Breast epithelium (tissue), 4 donors: ENCODE results near the gene H6PD. TPM values are rescaled to one million over a fixed set of nuclear protein-coding genes. Genes with fewer than 3 reads are reported as not detected.
A peak's percentile ranks its signal among the peaks of the same experiment; 100 is the strongest.

Experiments used
- DNase-seq, 2 donors: peaks; one replicate each; pipeline ENCODE4 v3.0.0-alpha.2; 2019; ENCODE audit warnings: low spot score in 2 of 2
- H3K27ac ChIP-seq, 2 donors: fragments of 200-600 bp; sonication (generic) in 1 of 2; one replicate each; pipeline ENCODE4 v1.5.1; 2016 to 2019; ENCODE audit warnings: mild to moderate bottlenecking in 1 of 2
- H3K27me3 ChIP-seq, 2 donors: fragments of 200-600 bp; sonication (generic) in 1 of 2; one replicate each; pipeline versions ENCODE4 v1.5.1 to v1.6.0; 2017 to 2019; ENCODE audit warnings: control low read depth in 1 of 2, mild to moderate bottlenecking in 1 of 2
- H3K36me3 ChIP-seq: fragments of 200-600 bp; one replicate; pipeline ENCODE4 v1.5.1; 2019
- H3K4me1 ChIP-seq, 2 donors: fragments of 200-600 bp; sonication (generic); one replicate each; pipeline ENCODE4 v1.5.1; 2016 to 2019; ENCODE audit warnings: control low read depth in 1 of 2
- H3K4me3 ChIP-seq, 3 donors: fragments of 200-600 bp; sonication (generic); 1 replicate in 2 of 3; 2 replicates in 1 of 3; pipeline ENCODE4 v1.5.1; 2016 to 2019; ENCODE audit warnings: mild to moderate bottlenecking in 3 of 3, moderate library complexity in 2 of 3
- H3K9me3 ChIP-seq, 2 donors: fragments of 200-600 bp; sonication (generic) in 1 of 2; one replicate each; pipeline ENCODE4 v1.5.1; 2016 to 2019; ENCODE audit warnings: control low read depth in 1 of 2
- CTCF ChIP-seq, 3 donors: fragments of 450-650 bp; IDR thresholded peaks; one replicate each; pipeline ENCODE4 v1.5.1; 2016 to 2017; ENCODE audit warnings: antibody characterized with exemption in 3 of 3, mild to moderate bottlenecking in 3 of 3, moderate library complexity in 3 of 3
- POLR2A ChIP-seq: fragments of 450-650 bp; IDR thresholded peaks from one replicate; pipeline ENCODE4 v1.6.1; 2016; ENCODE audit warnings: antibody characterized with exemption, mild to moderate bottlenecking, moderate library complexity
- POLR2AphosphoS5 ChIP-seq, 3 donors: sonication (generic); formaldehyde crosslinking; IDR thresholded peaks; one replicate each; pipeline ENCODE4 v1.6.1; 2017; ENCODE audit warnings: antibody characterized with exemption in 3 of 3
- intact Hi-C: fragments of 100-400 bp; cut with DNase I; formaldehyde crosslinking; loops from one replicate; pipeline ENCODE4 v1.15.1; 2023; ENCODE audit warnings: low total_unique reads
- total RNA-seq, 3 donors: library from RNA; depleted of rRNA; stranded (reverse); fragments of >200 nt; gene quantifications; one replicate each; pipeline ENCODE4 v1.1.0, GENCODE V29; 2016

Gene H6PD
- total RNA-seq, 3 donors from 2014 or later, result 46.4 to 77.4 (median 49.5) TPM

DNA sequence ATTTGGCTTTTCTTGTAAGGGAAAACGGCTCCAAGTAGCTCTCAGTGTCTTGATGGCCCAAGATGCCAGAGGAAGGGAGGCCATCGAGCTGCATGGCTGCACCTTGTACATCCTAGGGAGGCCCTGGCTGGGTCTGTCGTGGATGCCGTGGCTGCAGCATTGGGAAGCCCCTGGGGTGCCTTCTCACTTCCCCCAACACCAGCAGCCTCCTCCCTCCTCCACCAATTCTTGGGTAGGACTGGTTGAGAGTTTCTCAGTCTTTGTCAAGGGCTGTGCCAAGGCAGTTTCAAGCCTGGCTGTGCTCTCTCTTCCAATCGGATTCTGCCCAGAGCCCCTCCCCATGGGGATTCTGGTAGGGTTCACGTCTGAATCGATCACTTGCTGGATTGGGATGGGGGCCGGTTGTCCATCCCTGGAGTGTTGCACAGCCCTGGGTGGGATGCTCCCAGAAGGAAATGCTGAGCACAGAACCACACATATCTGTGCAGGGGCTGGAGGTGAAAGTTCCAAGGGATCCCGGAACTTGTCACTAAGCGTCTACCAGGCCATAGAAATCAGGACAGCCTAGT, 44.1 kb downstream of the H6PD start:
- DNase-seq, result no peak
- H3K4me1 ChIP-seq, result no peaks in the 10 kb centered on the region
- intact Hi-C loops, result no loop called here

DNA sequence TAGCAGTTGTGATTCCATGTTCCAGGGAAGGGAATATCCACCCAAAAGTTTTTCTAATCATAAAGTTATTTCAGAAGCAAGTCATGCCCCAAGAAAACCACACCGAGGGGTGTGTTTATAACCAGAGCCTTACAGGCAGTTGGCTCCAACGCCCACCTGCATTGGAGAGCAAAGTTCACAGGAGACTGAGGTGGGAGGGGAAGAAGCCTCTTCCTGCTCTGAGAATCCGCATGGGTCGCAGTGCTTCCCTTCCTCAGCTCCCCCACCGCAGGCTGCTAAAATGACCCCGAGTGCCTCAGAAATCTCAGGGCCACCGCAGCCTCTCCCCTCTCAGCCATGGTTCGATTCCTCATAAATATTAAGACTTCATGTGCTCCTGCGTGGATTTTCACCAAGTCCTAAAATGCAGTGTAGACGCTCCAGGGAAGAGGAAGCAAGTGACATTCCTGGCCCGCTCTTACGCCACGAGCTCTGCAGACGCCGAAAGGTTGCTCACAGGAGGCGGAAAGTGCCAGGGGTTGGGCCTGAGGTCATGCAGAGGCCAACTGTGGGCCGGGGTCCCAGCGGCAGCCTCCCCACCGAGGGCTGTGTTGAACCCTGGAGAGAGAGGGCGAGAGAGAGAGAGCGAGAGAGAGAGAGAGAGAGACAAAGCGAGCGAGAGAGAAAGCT, 44.7 kb downstream of the H6PD start:
- no peak overlapping the region for H3K27ac ChIP-seq
- no peaks in the 10 kb centered on the region for H3K27me3 ChIP-seq
- no peak for TF ChIP-seq POLR2A
- no peak for DNase-seq
- H3K4me3 ChIP-seq, result no peak overlapping the region
- no peaks in the 10 kb centered on the region for H3K36me3 ChIP-seq
- H3K4me1 ChIP-seq, result no peaks in the 10 kb centered on the region
- intact Hi-C loops, result no loop called here
- H3K9me3 ChIP-seq, result peaks cover 0 to 4% of the 10 kb centered on the region in 2 donors

More for the DNA sequence above, 44.1 kb downstream of the H6PD start:
- H3K36me3 ChIP-seq, result no peaks in the 10 kb centered on the region
- H3K4me3 ChIP-seq, result no peak overlapping the region
- H3K27ac ChIP-seq, result peak overlapping the region in 1 of 2 donors; percentile 14
- TF ChIP-seq CTCF (IDR thresholded peaks at IDR 0.05), result no peak
- no peak for TF ChIP-seq POLR2A
- H3K9me3 ChIP-seq, result no peaks in the 10 kb centered on the region
- H3K27me3 ChIP-seq, result no peaks in the 10 kb centered on the region

DNA sequence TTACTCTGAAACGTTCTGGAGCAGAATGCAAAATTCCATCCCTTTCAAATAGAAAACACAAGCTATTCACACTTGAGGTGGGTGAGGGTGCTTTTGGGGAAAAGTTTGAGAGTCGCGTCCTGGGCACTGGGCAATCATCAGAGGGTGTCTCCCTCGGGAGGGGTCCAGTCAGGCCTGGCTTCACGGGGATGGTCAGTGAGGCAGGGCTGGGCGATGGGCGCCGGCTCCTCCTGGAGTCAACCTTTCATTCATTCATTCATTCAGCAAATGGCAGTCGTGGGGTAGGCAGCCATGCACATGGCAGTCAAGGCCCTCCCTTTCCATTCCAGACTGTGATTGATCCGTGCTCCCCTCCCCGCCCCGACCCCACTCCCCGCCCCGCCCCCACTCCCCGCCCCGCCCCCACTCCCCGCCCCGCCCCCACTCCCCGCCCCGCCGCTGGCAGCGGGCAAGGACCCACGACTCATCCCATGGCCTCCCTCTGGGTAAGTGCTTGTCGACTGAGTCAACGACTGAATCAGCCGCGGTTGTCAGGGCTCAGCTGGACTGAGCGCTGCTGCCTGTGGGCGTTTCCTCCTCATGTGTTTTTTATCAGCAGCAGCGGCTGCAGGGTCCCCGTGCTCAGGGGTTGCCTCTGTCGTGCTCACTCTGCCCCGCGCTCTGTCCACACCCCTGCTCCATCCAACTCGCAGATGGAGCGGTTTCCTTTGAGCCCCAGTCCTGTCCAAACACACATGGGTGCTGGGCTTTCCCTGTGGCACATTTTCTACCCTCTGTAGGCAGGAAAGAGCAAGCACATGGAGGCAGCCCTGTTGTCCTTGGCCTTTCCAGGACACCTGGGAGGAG, 45.7 kb downstream of the H6PD start:
- Histone ChIP-seq H3K9me3 (peaks cover 3 to 13% of the 10 kb centered on the region in 2 donors), H3K4me3 (no peak overlapping the region), H3K27me3 (no peaks in the 10 kb centered on the region), H3K4me1 (no peaks in the 10 kb centered on the region), H3K36me3 (no peaks in the 10 kb centered on the region), H3K27ac (peak overlapping the region in 1 of 2 donors; percentile 7)
- intact Hi-C loops, result loop anchor here (10.0 kb wide), 1 partner anchor 215 kb away; no protein-coding TSS in a partner anchor
- TF ChIP-seq POLR2A, result no peak
- no peak for TF ChIP-seq CTCF (IDR thresholded peaks at IDR 0.05)
- no peak for TF ChIP-seq POLR2AphosphoS5 (IDR thresholded peaks at IDR 0.05)
- DNase-seq, result no peak

GRCh38 chr1:9281071-9281827, 46.7 kb downstream of the H6PD start:
- Histone ChIP-seq H3K27me3 (no peaks in the 10 kb centered on the region), H3K27ac (no peak overlapping the region), H3K4me3 (no peak overlapping the region), H3K4me1 (no peaks in the 10 kb centered on the region), H3K36me3 (no peaks in the 10 kb centered on the region), H3K9me3 (peaks cover 11 to 20% of the 10 kb centered on the region in 2 donors)
- TF ChIP-seq CTCF (IDR thresholded peaks at IDR 0.05) (no peak), POLR2AphosphoS5 (IDR thresholded peaks at IDR 0.05) (no peak), POLR2A (no peak)
- intact Hi-C loops, result loop anchor here (10.0 kb wide), 1 partner anchor 214 kb away; no protein-coding TSS in a partner anchor
- no peak for DNase-seq

- Histone ChIP-seq H3K27me3 (no peaks in the 10 kb centered on the region), H3K4me1 (no peaks in the 10 kb centered on the region), H3K27ac (no peak overlapping the region), H3K36me3 (no peaks in the 10 kb centered on the region), H3K4me3 (no peak overlapping the region), H3K9me3 (peaks cover 15 to 22% of the 10 kb centered on the region in 2 donors)
- TF ChIP-seq POLR2A (no peak), CTCF (IDR thresholded peaks at IDR 0.05) (no peak), POLR2AphosphoS5 (IDR thresholded peaks at IDR 0.05) (no peak)
- DNase-seq, result no peak
- intact Hi-C loops, result loop anchor here (10.0 kb wide), 1 partner anchor 213 kb away; no protein-coding TSS in a partner anchor
Observed at GRCh38 chr1:9281908-9282695, 47.5 kb downstream of the H6PD start.
